BLaER1 treated with 17β-estradiol and CSF1 and Interleukin-3, amounts not matched to agents 10 nM and 100 nM (cell line): ENCODE measurements around the gene TAF1D.

ENCODE experiments used
- H3K27ac ChIP-seq, 11 experiments: shearing (Covaris generic); formaldehyde crosslinking; 2 replicates each; pipeline ENCODE4 v1.8.1; 2022
- H3K27me3 ChIP-seq, 11 experiments: shearing (Covaris generic); formaldehyde crosslinking; 2 replicates each; pipeline ENCODE4 v1.8.1; 2022
- H3K36me3 ChIP-seq, 11 experiments: shearing (Covaris generic); formaldehyde crosslinking; 2 replicates each; pipeline ENCODE4 v1.8.1; 2022
- H3K4me1 ChIP-seq, 10 experiments: shearing (Covaris generic); formaldehyde crosslinking; 2 replicates each; pipeline ENCODE4 v1.8.1; 2022
- H3K4me2 ChIP-seq, 11 experiments: shearing (Covaris generic); formaldehyde crosslinking; 2 replicates each; pipeline ENCODE4 v1.8.1; 2022
- H3K4me3 ChIP-seq, 10 experiments: shearing (Covaris generic); formaldehyde crosslinking; 2 replicates each; pipeline ENCODE4 v1.8.1; 2022
- H3K9ac ChIP-seq, 11 experiments: shearing (Covaris generic); formaldehyde crosslinking; 2 replicates each; pipeline ENCODE4 v1.8.1; 2022
- H3K9me3 ChIP-seq, 11 experiments: shearing (Covaris generic); formaldehyde crosslinking; replicated peaks in 1 of 11; 2 replicates each; pipeline ENCODE4 v1.8.1; 2022
- H4K20me1 ChIP-seq, 11 experiments: shearing (Covaris generic); formaldehyde crosslinking; 2 replicates each; pipeline ENCODE4 v1.8.1; 2022
- Cebpa-rat ChIP-seq, 11 experiments: shearing (Covaris generic); IDR thresholded peaks; 2 replicates each; pipeline ENCODE4 v1.8.1; 2022

TAF1D gene

DNA sequence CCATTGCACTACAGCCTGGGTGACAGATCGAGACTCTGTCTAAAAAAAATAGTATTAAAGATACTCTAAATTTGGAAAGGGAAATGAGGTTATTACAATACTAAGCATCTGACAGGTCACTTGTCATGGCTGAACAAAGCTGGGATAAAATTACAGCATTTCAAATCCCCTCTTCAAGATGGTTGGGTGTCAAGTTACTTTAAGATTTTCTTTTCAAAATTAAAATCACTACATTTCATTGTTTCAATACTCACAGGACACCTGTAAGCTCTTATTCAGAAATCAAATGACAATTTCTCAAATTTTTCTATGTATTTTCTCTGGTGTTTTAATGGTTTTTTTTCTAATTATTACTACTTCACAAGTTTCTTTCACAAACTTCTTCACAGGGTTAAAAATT lies 5.7 kb downstream of the TAF1D start:
- peaks cover 97 to 100% (median 98%) of the 10 kb centered on the region in 11 experiments for H4K20me1 ChIP-seq
- TF ChIP-seq Cebpa-rat (IDR thresholded peaks at IDR 0.05): no peak
- no peaks in the 10 kb centered on the region for H3K27me3 ChIP-seq
- no peak overlapping the region; a peak in 1 of 22 replicates for H3K27ac ChIP-seq
- peak overlapping the region; percentile 28 to 99 (median 92) for H3K4me2 ChIP-seq
- peak overlapping the region in 8 of 10 experiments; percentile 8 to 80 (median 35); a peak in 9 of 20 replicates for H3K4me3 ChIP-seq
- peaks cover 94 to 100% (median 97%) of the 10 kb centered on the region in 11 experiments for H3K36me3 ChIP-seq
- peaks cover 50 to 70% (median 62%) of the 10 kb centered on the region in 10 experiments for H3K4me1 ChIP-seq
- H3K9ac ChIP-seq: peak overlapping the region in 10 of 11 experiments; percentile 18 to 54 (median 43); a peak in 13 of 22 replicates
- no peaks in the 10 kb centered on the region for H3K9me3 ChIP-seq

DNA sequence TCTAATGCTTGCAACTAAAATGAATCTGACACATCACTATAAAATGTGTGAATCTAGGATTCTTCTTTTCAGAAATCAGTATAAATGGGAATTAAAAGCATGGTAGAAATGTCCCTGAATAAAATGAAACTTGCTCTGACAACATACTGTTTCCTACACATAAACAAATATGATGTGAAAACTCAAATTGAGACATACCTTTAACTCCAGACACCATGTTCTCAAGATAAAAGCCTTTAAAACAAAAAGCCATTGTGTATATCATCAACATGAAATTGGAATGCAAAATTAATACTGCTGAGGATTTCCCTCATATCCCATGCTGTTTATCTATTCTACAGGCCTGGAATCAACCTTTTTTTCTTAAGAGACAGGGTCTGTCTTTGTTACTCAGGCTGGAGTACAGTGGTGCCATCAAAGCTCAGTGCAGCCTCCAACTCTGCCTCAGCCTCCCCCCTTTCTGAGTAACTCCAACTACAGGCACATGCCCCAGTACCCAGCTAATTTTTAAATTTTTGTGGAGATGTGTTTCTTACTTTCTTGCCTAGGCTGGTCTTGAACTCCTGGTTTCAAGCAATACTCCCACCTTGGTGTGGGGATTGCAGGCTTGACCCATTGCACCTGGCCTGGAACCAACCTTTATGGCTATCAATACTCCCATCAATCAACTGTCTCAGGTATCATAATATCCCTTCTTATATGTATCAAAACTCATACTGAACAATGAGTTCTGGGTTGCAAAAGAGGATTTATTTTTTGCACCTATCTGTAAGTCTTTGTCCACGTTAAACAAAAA lies 6.7 kb downstream of the TAF1D start:
- Histone ChIP-seq H3K27me3 (no peaks in the 10 kb centered on the region), H3K4me3 (peak overlapping the region in 7 of 10 experiments; percentile 8 to 80 (median 35); a peak in 9 of 20 replicates), H3K36me3 (peaks cover 99 to 100% (median 100%) of the 10 kb centered on the region in 11 experiments), H3K4me2 (peak overlapping the region; percentile 28 to 99 (median 92)), H3K4me1 (peaks cover 50 to 66% (median 62%) of the 10 kb centered on the region in 10 experiments), H3K9ac (peak overlapping the region in 10 of 11 experiments; percentile 21 to 54 (median 43); a peak in 11 of 22 replicates), H3K27ac (peak overlapping the region in 1 of 11 experiments; percentile 30; a peak in 2 of 22 replicates), H4K20me1 (peaks cover 98 to 100% (median 100%) of the 10 kb centered on the region in 11 experiments), H3K9me3 (no peaks in the 10 kb centered on the region)
- no peak for TF ChIP-seq Cebpa-rat (IDR thresholded peaks at IDR 0.05)

DNA sequence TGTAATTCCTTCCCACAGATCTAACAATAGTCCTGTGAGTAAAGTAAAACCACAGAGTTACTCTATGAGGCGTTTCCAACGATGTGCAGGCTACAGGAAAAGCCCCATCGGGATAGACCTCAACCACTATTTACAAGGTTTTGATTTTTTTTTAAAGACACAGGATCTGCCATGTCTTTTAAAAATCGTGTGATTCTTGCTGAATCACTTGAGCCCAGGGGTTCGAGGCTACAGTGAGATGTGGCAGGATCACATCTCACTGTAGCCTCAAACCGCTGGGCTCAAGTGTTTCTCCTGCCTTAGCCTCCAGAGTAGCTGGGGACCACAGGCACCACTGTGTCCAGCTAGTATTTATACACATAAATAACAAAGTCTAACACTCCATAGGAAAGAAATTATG lies 7.8 kb downstream of the TAF1D start:
- H3K9ac ChIP-seq: peak overlapping the region in 10 of 11 experiments; percentile 1 to 57 (median 27); a peak in 10 of 22 replicates
- H4K20me1 ChIP-seq: peaks cover 95 to 100% (median 100%) of the 10 kb centered on the region in 11 experiments
- H3K27me3 ChIP-seq: no peaks in the 10 kb centered on the region
- no peaks in the 10 kb centered on the region for H3K9me3 ChIP-seq
- peak overlapping the region in 1 of 10 experiments; percentile 1; a peak in 1 of 20 replicates for H3K4me3 ChIP-seq
- H3K4me2 ChIP-seq: peak overlapping the region; percentile 6 to 99 (median 86); a peak in 19 of 22 replicates
- H3K27ac ChIP-seq: peak overlapping the region in 9 of 11 experiments; percentile 1 to 55 (median 45); a peak in 11 of 22 replicates
- H3K4me1 ChIP-seq: peaks cover 43 to 55% (median 53%) of the 10 kb centered on the region in 10 experiments
- TF ChIP-seq Cebpa-rat (IDR thresholded peaks at IDR 0.05): no peak
- peaks cover 100% of the 10 kb centered on the region in 11 experiments for H3K36me3 ChIP-seq

GRCh38 chr11:93732237-93732892 lies 8.9 kb downstream of the TAF1D start:
- Histone ChIP-seq H3K9ac (no peak overlapping the region), H3K27me3 (no peaks in the 10 kb centered on the region), H3K36me3 (peaks cover 98 to 100% (median 100%) of the 10 kb centered on the region in 11 experiments), H3K27ac (no peak overlapping the region), H3K9me3 (no peaks in the 10 kb centered on the region), H3K4me2 (no peak overlapping the region), H4K20me1 (peaks cover 84 to 100% (median 99%) of the 10 kb centered on the region in 11 experiments), H3K4me3 (no peak overlapping the region), H3K4me1 (peaks cover 34 to 44% (median 42%) of the 10 kb centered on the region in 10 experiments)
- TF ChIP-seq Cebpa-rat (IDR thresholded peaks at IDR 0.05): no peak

- Histone ChIP-seq H3K9me3 (no peaks in the 10 kb centered on the region), H3K36me3 (peaks cover 90 to 100% (median 99%) of the 10 kb centered on the region in 11 experiments), H3K4me1 (peaks cover 20 to 24% (median 23%) of the 10 kb centered on the region in 10 experiments), H3K27me3 (no peaks in the 10 kb centered on the region), H4K20me1 (peaks cover 64 to 92% (median 84%) of the 10 kb centered on the region in 11 experiments), H3K4me3 (no peak overlapping the region), H3K9ac (no peak overlapping the region), H3K27ac (no peak overlapping the region), H3K4me2 (no peak overlapping the region)
- TF ChIP-seq Cebpa-rat (IDR thresholded peaks at IDR 0.05): no peak
These were observed 10.9 kb downstream of the TAF1D start for GRCh38 chr11:93730108-93731107.

DNA sequence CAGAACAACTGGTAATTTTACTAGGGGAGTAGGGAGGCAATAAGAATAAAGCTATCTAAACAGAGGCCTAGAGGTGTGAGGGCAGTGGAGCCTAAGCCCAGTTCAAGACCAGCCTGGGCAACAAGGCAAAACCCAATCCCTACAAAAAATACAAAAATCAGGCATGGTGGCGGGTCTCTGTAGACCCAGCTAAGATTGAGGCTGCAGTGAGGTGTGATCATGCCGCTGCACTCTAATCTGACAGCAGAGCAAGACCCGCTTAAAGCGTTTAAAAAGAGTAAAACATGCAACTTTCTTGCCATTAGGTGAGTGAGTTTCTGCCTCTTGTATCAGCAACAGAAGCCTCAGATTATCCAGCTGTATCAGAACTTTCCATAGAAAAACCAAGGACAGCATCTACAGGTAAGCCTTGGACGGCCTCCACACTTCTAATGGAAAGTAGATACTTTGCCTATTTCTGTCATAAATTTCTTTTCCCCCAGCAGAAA lies 12.1 kb downstream of the TAF1D start:
- H4K20me1 ChIP-seq: peaks cover 52 to 79% (median 72%) of the 10 kb centered on the region in 11 experiments
- no peaks in the 10 kb centered on the region for H3K27me3 ChIP-seq
- H3K36me3 ChIP-seq: peaks cover 89 to 100% (median 99%) of the 10 kb centered on the region in 11 experiments
- peaks cover 8 to 12% (median 11%) of the 10 kb centered on the region in 10 experiments; a peak in 18 of 20 replicates for H3K4me1 ChIP-seq
- no peak for TF ChIP-seq Cebpa-rat (IDR thresholded peaks at IDR 0.05)
- H3K27ac ChIP-seq: no peak overlapping the region
- H3K4me2 ChIP-seq: no peak overlapping the region
- no peaks in the 10 kb centered on the region for H3K9me3 ChIP-seq
- no peak overlapping the region for H3K9ac ChIP-seq
- H3K4me3 ChIP-seq: no peak overlapping the region

DNA sequence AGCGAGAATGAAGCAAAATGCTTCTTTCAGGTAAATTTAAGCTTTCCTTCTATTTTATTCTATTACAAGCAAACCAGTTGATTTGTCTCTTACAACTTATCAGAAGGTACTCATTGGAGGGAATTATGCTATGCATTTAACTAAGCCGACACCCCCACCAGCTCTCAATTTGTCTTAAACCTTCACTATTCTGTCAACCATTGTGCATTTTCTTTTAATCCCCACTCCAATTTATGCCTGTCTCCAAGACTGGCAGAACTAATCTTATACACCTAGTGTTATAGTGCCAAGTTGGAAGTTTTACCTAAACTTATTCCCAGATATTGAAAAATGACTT lies 12.5 kb downstream of the TAF1D start:
- Histone ChIP-seq H3K27ac (no peak overlapping the region), H3K9ac (no peak overlapping the region), H3K9me3 (no peaks in the 10 kb centered on the region), H3K4me3 (no peak overlapping the region), H3K4me1 (peaks cover 5 to 8% (median 7%) of the 10 kb centered on the region in 10 experiments; a peak in 16 of 20 replicates), H3K27me3 (no peaks in the 10 kb centered on the region), H4K20me1 (peaks cover 48 to 75% (median 68%) of the 10 kb centered on the region in 11 experiments), H3K4me2 (no peak overlapping the region), H3K36me3 (peaks cover 87 to 100% (median 99%) of the 10 kb centered on the region in 11 experiments)
- TF ChIP-seq Cebpa-rat (IDR thresholded peaks at IDR 0.05): no peak
